ENCODE data around the gene ZG16B.

ZG16B gene

DNA sequence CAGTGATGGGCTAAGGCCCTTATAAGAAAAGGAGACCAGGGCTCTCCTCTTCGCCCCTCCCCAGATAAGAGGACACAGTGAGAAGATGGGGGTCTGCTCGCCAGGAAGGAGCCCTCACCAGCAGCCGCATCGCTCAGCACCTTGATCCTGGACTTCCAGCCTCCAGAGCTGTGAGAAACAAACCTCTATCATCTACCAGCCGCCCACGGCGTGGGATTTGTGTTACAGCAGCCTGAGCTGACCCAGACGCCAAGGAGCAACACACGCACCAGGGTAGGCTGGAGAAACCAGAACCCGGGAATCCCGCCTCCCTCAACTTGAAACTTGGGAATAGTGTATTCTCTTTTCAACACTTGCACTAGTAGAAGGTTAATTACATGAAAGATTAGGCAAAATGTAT, 4.2 kb upstream of the ZG16B start:
- no peak for DNase-seq

DNA sequence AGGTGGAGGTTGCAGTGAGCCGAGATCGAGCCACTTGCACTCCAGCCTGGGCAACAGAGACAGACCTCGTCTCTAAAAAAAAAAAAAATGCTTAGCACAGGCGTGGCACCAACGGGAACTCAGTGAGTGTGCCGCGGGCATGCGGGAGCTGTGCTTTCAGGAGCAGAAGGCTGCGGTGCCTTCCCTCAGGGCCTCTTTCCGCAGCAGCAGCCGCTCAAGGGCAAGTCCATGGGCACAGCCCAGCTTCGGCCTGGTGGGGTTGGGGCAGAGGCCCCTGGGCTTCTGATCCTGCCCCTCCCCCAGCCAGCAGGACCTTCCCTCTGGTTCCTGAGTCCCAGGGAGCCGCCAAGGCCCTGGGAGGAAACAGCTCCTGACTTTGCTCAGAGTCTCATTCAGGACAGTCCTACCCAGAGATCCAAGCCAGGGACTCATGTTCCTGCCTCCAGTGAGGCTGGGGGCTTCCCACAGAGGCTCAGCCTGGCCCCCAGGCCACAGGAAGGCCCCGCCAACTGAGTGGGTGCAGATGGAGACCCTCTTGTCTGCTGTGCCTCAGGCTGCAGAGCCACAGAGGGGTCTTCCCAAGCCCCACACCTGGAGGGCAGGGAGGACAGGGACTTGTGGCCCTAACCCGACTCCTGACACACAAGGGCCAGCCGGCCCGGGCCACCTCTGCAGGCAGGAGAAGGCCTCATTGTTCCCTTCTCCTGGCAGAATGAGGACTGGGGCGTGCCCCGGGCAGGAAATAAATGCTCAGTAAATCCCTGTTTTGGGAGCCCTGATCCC, 3.3 kb upstream of the ZG16B start:
- no peak for DNase-seq

DNA sequence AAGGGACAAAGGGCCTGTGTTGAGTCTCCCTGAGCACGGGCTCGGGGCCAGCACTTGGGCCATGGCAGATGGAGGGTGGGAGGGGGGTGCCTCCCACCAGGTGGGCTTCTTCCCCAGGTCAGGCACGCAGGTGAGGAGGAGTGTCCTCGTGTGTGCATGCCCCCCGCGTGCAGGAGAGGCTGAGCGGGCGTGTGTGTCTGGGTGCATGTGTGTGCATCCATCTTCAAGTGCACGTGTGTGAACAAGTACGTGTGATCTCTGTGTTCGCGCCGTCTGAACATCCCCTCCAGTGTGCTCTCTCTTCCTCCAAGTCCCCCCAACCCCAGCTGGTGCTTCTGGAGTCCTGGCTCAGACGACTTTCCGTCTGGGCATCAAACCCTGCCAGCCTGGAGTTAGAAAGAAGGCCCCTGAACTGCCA, 2.7 kb upstream of the ZG16B start:
- no peak for DNase-seq

DNA sequence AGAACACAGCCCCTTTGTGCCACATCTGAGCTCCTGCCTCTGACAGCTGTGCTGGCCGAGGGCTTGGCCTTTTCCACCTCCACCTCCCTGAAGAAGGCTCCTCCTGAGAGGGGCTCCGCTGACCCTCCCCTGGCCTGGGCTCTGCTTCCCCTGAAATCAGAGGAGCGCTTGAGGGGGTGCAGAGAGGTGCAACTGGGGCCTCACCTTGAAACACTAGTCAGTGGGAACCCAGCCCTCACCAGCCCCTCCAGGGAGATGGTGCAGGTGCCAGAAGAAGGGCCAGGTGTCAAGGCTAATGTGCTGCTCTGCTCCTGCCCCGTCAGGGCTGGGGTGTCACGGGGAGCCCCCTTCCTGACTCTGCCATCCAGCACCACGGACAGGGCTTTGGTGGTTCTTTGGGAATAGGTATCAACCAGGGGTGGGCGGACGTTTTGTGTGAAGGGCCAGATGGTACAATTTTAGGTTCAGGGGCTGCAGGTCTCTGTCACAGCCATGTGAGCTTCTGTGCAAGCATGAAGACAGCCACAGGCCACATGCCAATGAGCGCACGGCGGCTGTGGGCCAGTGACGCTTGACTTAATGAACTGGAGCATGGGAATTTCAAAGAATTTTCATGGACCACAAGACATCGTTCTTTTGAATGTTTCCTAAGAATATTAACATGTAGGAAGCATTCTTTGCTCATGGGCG, 2.1 kb upstream of the ZG16B start:
- DNase-seq = no peak

DNA sequence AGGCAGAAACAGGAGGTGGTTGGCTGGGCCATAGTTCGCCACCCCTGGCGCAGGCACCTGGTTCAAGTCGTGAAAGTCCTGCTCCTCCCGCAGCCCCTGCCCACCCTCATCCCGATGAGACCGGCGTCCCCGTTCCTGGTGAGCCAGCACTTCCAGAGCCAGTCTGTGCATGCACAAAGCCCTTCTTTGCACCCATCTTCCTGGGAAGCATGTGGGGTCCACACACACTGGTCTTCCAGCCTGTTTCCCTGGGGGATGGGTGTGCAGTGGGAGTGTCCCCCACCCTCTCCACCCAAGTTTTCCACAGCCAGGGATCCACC, 1.6 kb upstream of the ZG16B start:
- no peak for DNase-seq

DNA sequence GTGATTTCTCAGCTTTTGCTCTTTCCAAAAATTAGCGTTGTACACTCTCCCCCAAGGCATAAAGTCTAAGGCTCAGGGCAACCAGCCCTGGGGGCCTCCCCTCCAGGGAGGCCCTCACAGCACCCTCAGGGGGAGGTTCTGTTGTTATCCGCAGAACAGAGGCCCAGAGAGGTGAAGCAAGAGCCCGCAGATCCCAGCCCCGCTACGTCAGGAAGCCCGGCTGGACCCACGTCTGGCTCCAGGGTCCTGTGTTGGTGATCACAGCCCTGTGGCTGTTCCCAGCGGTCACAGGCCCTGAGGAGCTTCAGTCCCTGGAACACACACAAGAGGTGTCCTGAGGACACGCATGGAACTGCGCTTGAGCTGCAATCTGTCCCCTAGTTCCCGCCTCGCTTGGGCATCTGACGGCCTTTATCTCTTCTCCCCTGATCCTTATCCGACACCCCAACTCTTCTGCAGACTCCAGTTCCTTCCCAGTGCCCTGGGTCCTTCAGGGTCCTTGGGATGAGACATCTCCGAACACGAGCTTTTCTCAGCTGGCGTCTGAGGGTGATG, 1.1 kb upstream of the ZG16B start:
- no peak for DNase-seq

DNA sequence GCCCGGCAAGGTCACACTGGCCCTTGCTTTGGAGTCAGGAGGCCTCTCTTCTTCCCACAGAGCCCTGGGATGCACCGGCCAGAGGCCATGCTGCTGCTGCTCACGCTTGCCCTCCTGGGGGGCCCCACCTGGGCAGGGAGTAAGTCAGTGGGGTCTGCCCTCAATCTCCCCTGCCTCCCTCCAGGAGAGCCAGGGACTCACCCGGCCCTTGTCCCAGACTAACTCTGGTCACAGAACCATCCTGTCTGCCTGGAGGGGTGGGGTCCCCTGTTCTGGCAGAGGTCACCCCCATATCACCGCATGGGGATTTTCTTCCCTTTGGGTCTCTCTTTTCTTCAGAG, 222 bp downstream of the ZG16B start:
- no peak for DNase-seq

DNA sequence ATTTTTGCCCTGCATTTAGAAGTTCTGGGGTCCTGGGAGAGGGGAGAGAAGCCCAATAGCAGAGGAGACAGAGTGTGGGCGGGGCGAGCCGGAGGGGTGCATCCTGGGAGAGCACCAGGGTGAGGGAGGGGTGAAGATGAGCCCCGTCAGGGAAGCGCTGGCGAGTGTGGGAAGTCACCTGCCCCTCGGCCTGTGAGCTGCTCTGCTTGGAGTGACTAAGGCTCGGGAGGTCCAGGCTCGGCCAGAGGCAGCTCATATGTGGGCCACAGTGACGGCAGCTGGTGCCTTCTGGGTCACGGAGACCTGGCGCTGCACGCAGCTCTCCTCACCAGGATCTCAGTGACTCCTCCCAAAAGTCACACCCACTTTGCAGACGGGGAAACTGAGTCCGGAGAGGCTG, 1.1 kb downstream of the ZG16B start:
- no peak for DNase-seq

DNA sequence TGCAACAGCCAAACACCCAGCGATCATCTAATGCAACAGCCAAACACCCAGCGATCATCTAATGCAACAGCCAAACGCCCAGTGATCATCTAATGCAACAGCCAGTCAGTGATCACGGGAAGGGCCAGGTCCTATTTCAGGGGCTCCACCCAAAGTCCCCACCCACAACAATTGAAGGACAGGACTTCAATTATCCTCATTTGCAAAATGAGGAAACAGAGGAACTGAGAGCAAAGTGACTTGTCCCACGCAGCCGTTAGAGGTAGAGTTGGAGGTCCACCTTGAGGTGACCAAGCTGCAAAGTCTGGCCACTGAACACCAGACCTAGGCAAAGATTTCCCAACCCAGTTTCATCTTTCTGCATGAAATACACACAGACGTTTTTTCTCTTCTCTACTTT, 3.7 kb downstream of the ZG16B start:
- DNase-seq = no peak

DNA sequence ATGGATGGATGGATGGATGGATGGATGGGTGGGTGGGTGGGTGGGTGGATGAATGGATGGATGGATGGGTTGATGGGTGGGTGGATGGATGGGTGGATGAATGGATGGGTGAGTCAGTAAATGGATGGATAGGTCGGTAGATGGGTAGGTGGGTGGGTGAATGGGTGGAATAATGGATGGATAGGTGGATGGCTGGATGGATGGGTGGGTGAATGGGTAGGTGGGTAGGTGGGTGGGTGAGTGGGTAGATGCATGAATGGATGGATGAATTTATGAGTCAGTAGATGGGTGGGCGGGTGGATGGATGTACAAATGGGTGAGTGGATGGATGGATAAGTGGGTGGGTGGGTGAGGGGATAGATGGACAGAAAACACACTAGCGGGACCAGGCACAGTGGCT, 4.9 kb downstream of the ZG16B start:
- DNase-seq = no peak

DNA sequence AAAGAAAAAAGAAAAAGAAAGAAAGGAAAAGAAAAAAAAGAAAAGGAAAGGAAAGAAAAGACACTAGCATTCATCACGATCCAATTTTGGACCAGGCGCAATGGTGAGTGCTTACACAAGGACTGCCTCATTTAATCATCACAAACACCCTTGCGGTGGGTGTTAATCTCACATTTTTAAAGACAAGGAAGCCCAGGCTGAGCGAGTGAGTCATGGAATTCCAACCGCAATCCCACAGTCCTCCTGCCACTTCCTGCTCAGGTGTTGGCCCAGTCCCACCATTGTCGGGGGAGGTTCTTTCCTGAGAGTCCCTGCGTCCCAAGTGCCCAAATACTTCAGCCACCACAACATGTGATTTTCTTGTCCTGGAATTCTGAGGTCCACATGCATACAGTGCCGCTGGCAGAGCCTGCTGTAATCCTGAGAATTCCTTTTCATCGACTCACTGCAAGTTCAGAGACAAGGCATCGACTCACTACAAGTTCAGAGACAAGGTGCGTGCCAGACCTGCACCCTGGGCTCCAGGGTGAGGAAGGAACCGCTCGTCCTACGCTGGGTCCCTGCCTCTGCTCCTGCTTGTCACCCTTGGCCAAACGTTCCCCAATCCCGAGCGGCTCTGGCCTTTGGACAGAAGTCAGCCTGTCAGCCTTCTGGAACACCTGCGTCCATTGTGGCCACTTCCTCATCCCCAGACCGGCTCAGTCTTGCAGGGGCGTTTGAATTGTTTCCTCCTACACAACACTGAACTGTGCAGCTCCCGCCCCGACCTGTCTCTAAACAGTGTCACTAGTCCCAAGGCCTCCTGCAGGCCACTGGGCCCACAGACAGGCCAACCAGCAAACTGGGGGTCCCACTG, 5.8 kb downstream of the ZG16B start:
- DNase-seq = no peak

DNA sequence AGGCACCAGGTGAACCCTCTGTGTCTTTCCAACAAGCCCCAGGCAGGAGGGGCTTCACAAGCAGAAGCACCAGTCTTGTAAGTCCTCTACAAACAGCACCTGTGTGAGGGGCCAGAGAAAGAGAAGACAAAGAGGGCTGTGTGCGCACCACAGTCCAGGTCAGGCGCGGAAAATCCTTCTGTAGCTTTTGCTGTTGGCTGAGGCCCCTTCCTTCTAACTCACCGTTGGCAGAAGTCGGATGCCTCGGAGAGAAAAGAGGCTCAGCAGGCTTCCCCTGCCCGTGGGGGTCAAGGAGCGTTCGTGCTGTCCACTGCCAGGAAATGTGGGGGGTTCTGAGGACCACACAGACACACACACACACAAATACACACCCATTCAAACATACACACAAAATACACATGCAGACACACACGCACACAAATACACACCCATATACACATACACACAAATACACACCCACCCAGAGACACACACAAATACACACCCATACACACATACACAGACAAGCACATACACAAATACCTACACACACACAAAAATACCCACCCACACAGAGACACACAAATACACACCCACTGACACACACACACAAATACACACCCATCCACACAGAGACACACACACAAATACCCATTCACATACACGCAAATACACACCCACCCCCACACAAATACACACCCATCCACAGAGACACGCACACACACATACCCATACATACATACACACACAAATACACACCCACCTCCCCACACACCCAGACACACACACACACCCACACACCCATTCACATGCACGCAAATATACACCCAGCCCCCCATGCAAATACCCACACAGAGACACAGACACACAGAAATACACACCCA, 6.8 kb downstream of the ZG16B start:
- no peak for DNase-seq

DNA sequence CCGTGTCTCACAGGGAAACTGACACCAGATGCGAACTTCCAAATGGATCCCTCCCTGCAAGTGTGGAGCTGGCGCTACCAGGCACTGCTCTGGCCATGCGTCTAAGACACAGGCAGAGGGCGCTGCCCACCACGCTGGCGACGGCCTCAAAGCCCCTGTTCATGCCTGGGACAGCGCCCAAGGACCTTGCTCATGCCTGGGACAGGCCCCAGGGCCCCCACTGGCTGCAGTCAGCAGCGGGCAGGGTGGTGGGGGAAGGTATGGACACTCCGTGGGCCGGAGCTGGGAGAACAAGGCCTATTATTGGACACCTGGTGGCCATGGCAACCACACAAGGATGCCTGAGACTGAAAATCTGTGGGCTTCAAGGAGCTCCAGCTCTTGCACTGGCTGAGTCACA, 8.8 kb downstream of the ZG16B start:
- DNase-seq = peak; percentile 57 to 63

DNA sequence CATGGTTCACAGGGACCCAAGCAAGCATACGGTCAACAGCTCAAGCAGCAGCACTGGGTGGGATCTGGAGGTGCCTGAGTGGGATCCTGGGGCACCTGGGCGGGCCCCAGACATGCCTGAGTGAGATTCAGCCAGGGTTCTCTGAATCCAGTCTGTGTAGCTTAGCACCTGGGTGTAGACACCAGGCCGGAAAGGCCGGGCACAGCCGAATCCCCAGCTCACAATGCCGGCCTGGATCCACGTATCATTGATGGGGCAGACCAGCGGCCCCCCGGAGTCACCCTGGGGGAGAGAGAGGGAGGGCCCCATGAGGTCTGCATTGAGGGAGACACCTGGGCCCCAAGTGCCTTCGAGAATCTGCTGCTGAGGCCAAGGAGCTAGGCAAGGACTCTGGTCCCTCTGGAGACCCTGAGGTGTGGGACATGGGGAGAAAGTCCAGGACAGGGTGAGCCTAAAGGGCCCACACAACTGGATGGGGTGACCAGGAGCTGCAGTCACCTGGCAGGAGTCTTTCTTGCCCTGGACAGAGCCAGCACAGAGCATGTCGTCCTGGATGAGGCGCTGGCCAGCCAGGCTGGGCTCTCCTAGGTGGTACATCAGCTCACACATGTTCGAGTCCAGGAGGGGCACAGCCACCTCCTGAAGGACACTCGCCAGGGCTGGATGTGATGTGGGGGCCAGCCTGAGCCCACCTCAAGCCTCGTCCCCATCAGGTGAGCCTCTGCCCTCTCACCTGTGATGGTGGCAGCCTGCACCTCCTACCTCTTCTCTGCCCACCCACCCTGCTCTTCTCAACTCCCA, 9.7 kb downstream of the ZG16B start:
- DNase-seq = no peak

DNA sequence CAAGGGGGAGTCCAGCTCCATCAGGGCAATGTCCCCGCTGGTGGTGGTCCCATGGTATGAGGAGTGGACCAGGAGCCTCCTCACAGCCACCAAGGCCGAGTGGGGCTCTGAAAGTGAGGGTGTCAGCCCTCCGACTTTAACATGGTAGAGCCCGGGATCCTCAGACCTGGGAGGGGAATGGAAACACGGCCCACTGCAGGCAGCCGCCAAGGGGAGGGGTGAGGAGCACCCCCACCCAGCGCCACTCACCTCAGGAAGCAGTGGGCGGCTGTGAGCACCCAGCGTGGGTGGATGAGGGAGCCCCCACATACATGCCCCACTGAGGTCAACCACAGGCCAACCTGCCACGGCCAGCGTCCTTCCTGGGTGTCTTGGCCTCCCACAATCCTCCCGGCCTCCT, 10.8 kb downstream of the ZG16B start:
- no peak for DNase-seq

DNA sequence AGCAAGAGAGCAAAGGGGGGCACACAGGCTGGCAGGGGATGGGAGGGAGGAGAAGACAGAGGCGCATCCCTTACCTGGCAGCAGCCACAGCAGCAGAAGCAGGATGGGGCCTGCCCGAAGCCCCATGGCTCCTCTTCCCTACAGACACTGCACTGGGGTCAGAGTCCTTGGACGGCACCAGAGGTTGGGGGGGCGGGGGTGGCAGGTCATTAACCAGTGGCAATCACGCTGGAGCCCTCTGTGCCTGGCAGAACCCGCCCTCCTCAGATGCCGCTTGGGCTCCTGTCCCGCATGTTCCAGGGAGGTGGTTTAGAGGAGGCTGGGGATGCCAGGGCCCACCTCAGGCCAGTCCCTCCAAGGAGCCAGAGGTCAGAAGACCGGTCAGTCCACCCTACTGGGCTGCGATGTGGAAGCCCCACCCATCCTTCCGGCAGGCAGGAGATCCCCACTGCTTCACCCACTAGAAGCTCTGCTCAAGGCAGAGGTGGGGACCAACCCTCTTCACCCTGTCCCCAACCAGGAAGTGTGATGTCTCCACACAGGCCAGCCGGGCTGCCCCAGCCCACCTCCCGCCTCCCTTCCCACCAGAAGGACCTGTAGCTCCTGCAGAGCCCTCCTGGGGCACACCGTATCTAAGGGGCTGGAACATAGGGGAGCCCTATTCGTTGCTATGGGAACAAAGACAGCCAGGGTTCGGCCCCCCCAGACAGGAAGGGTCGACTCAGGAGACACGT, 11.7 kb downstream of the ZG16B start:
- DNase-seq = no peak

DNA sequence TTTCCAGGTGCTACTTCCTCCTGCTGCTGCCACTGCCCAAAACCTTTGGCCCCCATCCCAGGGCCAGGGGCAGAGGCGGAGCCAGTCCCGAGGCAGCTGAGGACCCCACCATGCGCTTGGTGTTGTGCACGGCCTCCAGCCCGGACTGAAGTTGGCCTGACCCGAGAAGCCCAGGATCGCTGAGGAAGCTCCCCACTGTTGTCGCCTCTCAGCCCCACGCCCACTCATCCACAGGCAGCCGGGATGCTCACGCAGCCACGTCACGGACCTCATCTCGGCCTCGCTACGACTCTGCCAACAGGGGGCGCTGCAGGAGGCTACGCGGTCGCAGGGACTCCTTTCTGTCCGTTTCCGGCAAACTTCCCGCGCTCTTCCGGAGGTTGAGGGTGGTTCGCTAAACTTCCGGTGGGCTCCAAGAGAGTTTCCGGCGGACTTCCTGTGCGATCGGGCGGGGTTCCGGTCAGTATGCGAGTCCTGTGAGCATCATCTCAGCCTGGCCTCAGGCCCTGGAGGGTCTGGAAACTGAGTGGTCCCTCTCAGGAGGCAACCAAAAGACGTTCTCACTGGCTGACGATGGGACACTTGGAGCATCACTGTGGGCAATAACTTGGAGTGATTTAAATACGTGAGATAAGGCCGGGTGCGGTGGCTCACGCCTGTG, 12.4 kb downstream of the ZG16B start:
- DNase-seq = peak; percentile 86 to 91

DNA sequence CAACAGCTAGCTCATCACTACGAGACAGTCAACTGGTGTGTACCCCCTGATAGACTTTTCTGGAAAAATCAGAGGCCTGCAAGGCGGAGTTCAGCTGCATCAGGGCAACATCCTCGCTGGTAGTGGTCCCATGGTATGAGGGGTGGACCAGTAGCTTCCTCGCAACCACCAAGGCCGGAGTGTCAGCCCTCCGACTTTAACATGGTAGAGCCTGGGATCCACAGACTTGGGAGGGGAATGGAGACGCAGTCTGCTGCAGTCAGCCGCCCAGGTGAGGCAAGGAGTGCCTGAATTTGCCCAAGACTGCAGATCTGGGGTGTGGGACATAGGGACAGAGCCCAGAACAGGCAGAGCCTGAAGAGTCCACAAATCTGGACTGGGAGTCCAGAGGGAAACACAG, 13.4 kb downstream of the ZG16B start:
- DNase-seq = no peak

DNA sequence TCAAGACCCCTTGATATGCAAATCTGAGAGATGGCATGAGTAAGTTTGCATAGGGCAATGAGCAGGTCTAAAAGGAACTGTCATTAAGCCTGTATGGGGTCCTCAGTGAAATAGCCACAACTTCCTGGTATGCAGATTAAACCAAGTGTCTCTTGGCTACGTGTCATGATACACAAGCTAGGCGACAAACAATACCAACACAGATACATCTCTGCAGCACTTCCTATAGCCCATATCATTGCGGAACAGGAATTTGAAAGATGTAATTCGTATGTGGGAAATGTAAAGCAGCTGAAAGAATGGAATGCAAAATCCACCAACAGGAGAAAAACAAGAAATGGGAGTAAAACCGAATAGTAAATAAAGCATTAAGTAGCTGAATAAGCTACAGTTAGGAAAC, 15.0 kb downstream of the ZG16B start:
- DNase-seq = no peak

DNA sequence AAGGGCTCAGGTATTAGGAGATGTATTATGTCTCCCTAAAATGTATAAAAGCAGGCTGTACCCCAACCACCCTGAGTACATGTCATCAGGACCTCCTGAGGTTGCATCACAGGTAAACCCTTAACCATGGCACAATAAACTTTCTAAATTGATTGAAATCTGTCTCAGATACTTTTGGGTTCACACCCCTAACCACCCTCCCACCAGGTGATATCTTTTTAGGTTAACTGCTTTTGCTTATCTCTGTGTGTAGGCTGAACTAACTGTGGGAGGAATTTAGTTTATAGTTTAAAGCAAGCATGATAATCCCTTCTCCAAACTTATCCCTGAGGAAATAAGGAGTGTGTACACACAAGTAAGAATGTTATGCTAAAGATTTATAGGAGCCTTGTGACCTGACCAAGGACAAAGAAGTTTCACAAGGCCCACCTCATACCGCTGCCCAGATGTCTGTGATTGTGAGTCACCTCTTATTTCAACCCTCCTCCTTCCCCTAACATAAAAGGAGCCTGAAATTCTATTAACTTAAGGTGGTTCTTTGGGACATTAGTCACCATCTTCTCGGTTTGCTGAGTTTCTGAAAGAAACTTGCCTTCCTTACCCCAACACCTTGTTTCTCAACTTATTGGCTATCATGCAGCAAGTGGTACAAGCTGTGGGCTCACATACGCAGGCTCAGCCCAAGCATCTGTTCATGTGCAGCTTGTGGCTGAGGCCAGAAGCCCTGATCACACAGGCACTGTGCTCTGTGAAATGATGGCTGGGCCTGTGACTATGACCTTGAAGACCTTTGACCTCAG, 16.6 kb downstream of the ZG16B start:
- no peak for DNase-seq
